SU-DHL-6 (cell line): ENCODE results near the gene CFAP126.

Source experiments
- CTCF ChIP-seq: fragments of 200-600 bp; sonication (generic); IDR thresholded peaks from one replicate; pipeline ENCODE4 v1.5.1; 2017; ENCODE audit warnings: antibody characterized with exemption, mild to moderate bottlenecking, low read length, moderate library complexity; ENCODE audit not compliant: insufficient read depth, poor library complexity, severe bottlenecking
- EZH2phosphoT487 ChIP-seq: fragments of 200-600 bp; sonication (generic), shearing (Covaris generic); conservative IDR thresholded peaks from 2 replicates; pipeline ENCODE4 v1.6.1; 2018; ENCODE audit warnings: mild to moderate bottlenecking, antibody characterized with exemption, low read length, moderate library complexity, mixed read lengths

- TF ChIP-seq CTCF (no peak), EZH2phosphoT487 (no peak)
These were observed 34.5 kb downstream of the CFAP126 start for GRCh38 chr1:161333166-161333565.
